ENCODE results near the gene LRRC45. TPM values are rescaled to one million over a fixed set of nuclear protein-coding genes. Genes with fewer than 3 reads are reported as not detected.

Gene LRRC45
- total and polyA plus RNA-seq, 4 donors = 3.1 to 20.1 (median 7.1) TPM

GRCh38 chr17:82041144-82041814 is 18.2 kb downstream of the LRRC45 start:
- WGBS, 2 donors = 84 to 88% methylated on average over 17 of the region's 17 CpGs
- H3K9me3 ChIP-seq (ENCODE audit: control insufficient read depth, low read length) = no peaks in the 10 kb centered on the region
- H3K4me3 ChIP-seq (ENCODE audit: low read length in 2 of 2) = no peak overlapping the region
- intact Hi-C loops (cut with DNase I) = no loop called here
- no peak overlapping the region for H3K27ac ChIP-seq (ENCODE audit: low read depth in 1 of 2, low read length in 2 of 2)
- H3K27me3 ChIP-seq (ENCODE audit: control insufficient read depth in 1 of 2, insufficient read depth in 2 of 2, low read length in 1 of 2) = no peaks in the 10 kb centered on the region
- no peaks in the 10 kb centered on the region for H3K4me1 ChIP-seq (ENCODE audit: control insufficient read depth in 1 of 2, insufficient read depth in 2 of 2, low read length in 2 of 2)
- DNase-seq = no peak
- no peaks in the 10 kb centered on the region for H3K36me3 ChIP-seq (ENCODE audit: control insufficient read depth in 1 of 2, insufficient read depth in 2 of 2, low read length in 1 of 2)
- no peak for ATAC-seq (ENCODE audit: low FRiP score)

- Histone ChIP-seq H3K9me3 (ENCODE audit: control insufficient read depth, low read length) (no peaks in the 10 kb centered on the region), H3K4me3 (ENCODE audit: low read length in 2 of 2) (no peak overlapping the region), H3K27me3 (ENCODE audit: control insufficient read depth in 1 of 2, insufficient read depth in 2 of 2, low read length in 1 of 2) (no peaks in the 10 kb centered on the region), H3K36me3 (ENCODE audit: control insufficient read depth in 1 of 2, insufficient read depth in 2 of 2, low read length in 1 of 2) (no peaks in the 10 kb centered on the region), H3K27ac (ENCODE audit: low read depth in 1 of 2, low read length in 2 of 2) (no peak overlapping the region), H3K4me1 (ENCODE audit: control insufficient read depth in 1 of 2, insufficient read depth in 2 of 2, low read length in 2 of 2) (no peaks in the 10 kb centered on the region)
- ATAC-seq (ENCODE audit: low FRiP score) (no peak), DNase-seq (no peak)
- intact Hi-C loops (cut with DNase I) = no loop called here
- 83 to 84% methylated on average over 9 of the region's 9 CpGs for WGBS, 2 donors
Measured at GRCh38 chr17:82042649-82043048, 19.5 kb downstream of the LRRC45 start.

- Histone ChIP-seq H3K4me3 (ENCODE audit: low read length in 2 of 2) (no peak overlapping the region), H3K27ac (ENCODE audit: low read depth in 1 of 2, low read length in 2 of 2) (no peak overlapping the region), H3K36me3 (ENCODE audit: control insufficient read depth in 1 of 2, insufficient read depth in 2 of 2, low read length in 1 of 2) (no peaks in the 10 kb centered on the region), H3K9me3 (ENCODE audit: control insufficient read depth, low read length) (no peaks in the 10 kb centered on the region), H3K27me3 (ENCODE audit: control insufficient read depth in 1 of 2, insufficient read depth in 2 of 2, low read length in 1 of 2) (no peaks in the 10 kb centered on the region), H3K4me1 (ENCODE audit: control insufficient read depth in 1 of 2, insufficient read depth in 2 of 2, low read length in 2 of 2) (no peaks in the 10 kb centered on the region)
- ATAC-seq (ENCODE audit: low FRiP score) (no peak), DNase-seq (no peak)
- 57 to 61% methylated on average over 16 of the region's 16 CpGs for WGBS, 2 donors
- intact Hi-C loops (cut with DNase I) = no loop called here
Measured at GRCh38 chr17:82043507-82043906, 20.4 kb downstream of the LRRC45 start.

- no peaks in the 10 kb centered on the region for H3K4me1 ChIP-seq (ENCODE audit: control insufficient read depth in 1 of 2, insufficient read depth in 2 of 2, low read length in 2 of 2)
- ATAC-seq (ENCODE audit: low FRiP score) (no peak), DNase-seq (no peak)
- intact Hi-C loops (cut with DNase I) = no loop called here
- no peaks in the 10 kb centered on the region for H3K27me3 ChIP-seq (ENCODE audit: control insufficient read depth in 1 of 2, insufficient read depth in 2 of 2, low read length in 1 of 2)
- H3K9me3 ChIP-seq (ENCODE audit: control insufficient read depth, low read length) = no peaks in the 10 kb centered on the region
- no peak overlapping the region for H3K27ac ChIP-seq (ENCODE audit: low read depth in 1 of 2, low read length in 2 of 2)
- 69% methylated on average over 14 of the region's 14 CpGs for WGBS, 2 donors
- no peaks in the 10 kb centered on the region for H3K36me3 ChIP-seq (ENCODE audit: control insufficient read depth in 1 of 2, insufficient read depth in 2 of 2, low read length in 1 of 2)
- no peak overlapping the region for H3K4me3 ChIP-seq (ENCODE audit: low read length in 2 of 2)
Measured at GRCh38 chr17:82045936-82046484, 22.9 kb downstream of the LRRC45 start.

- Histone ChIP-seq H3K4me3 (ENCODE audit: low read length in 2 of 2) (no peak overlapping the region), H3K27ac (ENCODE audit: low read depth in 1 of 2, low read length in 2 of 2) (no peak overlapping the region), H3K9me3 (ENCODE audit: control insufficient read depth, low read length) (no peaks in the 10 kb centered on the region), H3K4me1 (ENCODE audit: control insufficient read depth in 1 of 2, insufficient read depth in 2 of 2, low read length in 2 of 2) (no peaks in the 10 kb centered on the region), H3K27me3 (ENCODE audit: control insufficient read depth in 1 of 2, insufficient read depth in 2 of 2, low read length in 1 of 2) (no peaks in the 10 kb centered on the region), H3K36me3 (ENCODE audit: control insufficient read depth in 1 of 2, insufficient read depth in 2 of 2, low read length in 1 of 2) (no peaks in the 10 kb centered on the region)
- no peak for ATAC-seq (ENCODE audit: low FRiP score)
- DNase-seq = no peak
- WGBS, 2 donors = 89% methylated on average over 21 of the region's 21 CpGs
- intact Hi-C loops (cut with DNase I) = no loop called here
Measured at GRCh38 chr17:82046903-82047302, 23.8 kb downstream of the LRRC45 start.

GRCh38 chr17:82047379-82047778 is 24.3 kb downstream of the LRRC45 start:
- DNase-seq = no peak
- Histone ChIP-seq H3K27me3 (ENCODE audit: control insufficient read depth in 1 of 2, insufficient read depth in 2 of 2, low read length in 1 of 2) (no peaks in the 10 kb centered on the region), H3K36me3 (ENCODE audit: control insufficient read depth in 1 of 2, insufficient read depth in 2 of 2, low read length in 1 of 2) (no peaks in the 10 kb centered on the region), H3K9me3 (ENCODE audit: control insufficient read depth, low read length) (no peaks in the 10 kb centered on the region), H3K4me3 (ENCODE audit: low read length in 2 of 2) (no peak overlapping the region), H3K4me1 (ENCODE audit: control insufficient read depth in 1 of 2, insufficient read depth in 2 of 2, low read length in 2 of 2) (no peaks in the 10 kb centered on the region), H3K27ac (ENCODE audit: low read depth in 1 of 2, low read length in 2 of 2) (no peak overlapping the region)
- 88 to 91% methylated on average over 24 of the region's 24 CpGs for whole genome bisulfite sequencing, 2 donors
- no peak for ATAC-seq (ENCODE audit: low FRiP score)
- intact Hi-C loops (cut with DNase I) = no loop called here

GRCh38 chr17:82047914-82048570 is 24.9 kb downstream of the LRRC45 start:
- no peak overlapping the region for H3K4me3 ChIP-seq (ENCODE audit: low read length in 2 of 2)
- intact Hi-C loops (cut with DNase I) = no loop called here

GRCh38 chr17:82048571-82048971 is 25.5 kb downstream of the LRRC45 start:
- Histone ChIP-seq H3K4me3 (ENCODE audit: low read length in 2 of 2) (no peak overlapping the region), H3K27me3 (ENCODE audit: control insufficient read depth in 1 of 2, insufficient read depth in 2 of 2, low read length in 1 of 2) (no peaks in the 10 kb centered on the region), H3K9me3 (ENCODE audit: control insufficient read depth, low read length) (no peaks in the 10 kb centered on the region), H3K4me1 (ENCODE audit: control insufficient read depth in 1 of 2, insufficient read depth in 2 of 2, low read length in 2 of 2) (no peaks in the 10 kb centered on the region), H3K27ac (ENCODE audit: low read depth in 1 of 2, low read length in 2 of 2) (no peak overlapping the region), H3K36me3 (ENCODE audit: control insufficient read depth in 1 of 2, insufficient read depth in 2 of 2, low read length in 1 of 2) (no peaks in the 10 kb centered on the region)
- 90 to 93% methylated on average over 18 to 20 of the region's 20 CpGs for WGBS, 2 donors
- ATAC-seq (ENCODE audit: low FRiP score) (no peak), DNase-seq (no peak)
- intact Hi-C loops (cut with DNase I) = no loop called here

More at GRCh38 chr17:82047914-82048570, 24.9 kb downstream of the LRRC45 start:
- H3K9me3 ChIP-seq (ENCODE audit: control insufficient read depth, low read length) = no peaks in the 10 kb centered on the region
- H3K36me3 ChIP-seq (ENCODE audit: control insufficient read depth in 1 of 2, insufficient read depth in 2 of 2, low read length in 1 of 2) = no peaks in the 10 kb centered on the region
- H3K4me1 ChIP-seq (ENCODE audit: control insufficient read depth in 1 of 2, insufficient read depth in 2 of 2, low read length in 2 of 2) = no peaks in the 10 kb centered on the region
- no peaks in the 10 kb centered on the region for H3K27me3 ChIP-seq (ENCODE audit: control insufficient read depth in 1 of 2, insufficient read depth in 2 of 2, low read length in 1 of 2)
- no peak overlapping the region for H3K27ac ChIP-seq (ENCODE audit: low read depth in 1 of 2, low read length in 2 of 2)
- WGBS, 2 donors = 86 to 89% methylated on average over 18 to 25 of the region's 25 CpGs
- DNase-seq (no peak), ATAC-seq (ENCODE audit: low FRiP score) (no peak)

- Histone ChIP-seq H3K4me3 (ENCODE audit: low read length in 2 of 2) (no peak overlapping the region), H3K4me1 (ENCODE audit: control insufficient read depth in 1 of 2, insufficient read depth in 2 of 2, low read length in 2 of 2) (no peaks in the 10 kb centered on the region), H3K27ac (ENCODE audit: low read depth in 1 of 2, low read length in 2 of 2) (no peak overlapping the region), H3K9me3 (ENCODE audit: control insufficient read depth, low read length) (no peaks in the 10 kb centered on the region), H3K36me3 (ENCODE audit: control insufficient read depth in 1 of 2, insufficient read depth in 2 of 2, low read length in 1 of 2) (no peaks in the 10 kb centered on the region), H3K27me3 (ENCODE audit: control insufficient read depth in 1 of 2, insufficient read depth in 2 of 2, low read length in 1 of 2) (no peaks in the 10 kb centered on the region)
- intact Hi-C loops (cut with DNase I) = no loop called here
- no peak for DNase-seq
- 85 to 87% methylated on average over 8 of the region's 8 CpGs for WGBS, 2 donors
- no peak for ATAC-seq (ENCODE audit: low FRiP score)
Measured at GRCh38 chr17:82049106-82049505, 26.0 kb downstream of the LRRC45 start.
